OCI-LY3 (cell line): ENCODE results near the gene SNX10.

Experiments
- EZH2phosphoT487 ChIP-seq: fragments of 200-600 bp; shearing (Covaris generic); IDR thresholded peaks from 2 replicates; pipeline ENCODE4 v1.6.1; 2018; ENCODE audit warnings: antibody characterized with exemption, mixed run types, low read depth
- TF ChIP-seq, protein P1 (sequence below): fragments of 200-600, 300-600 bp; sonication (generic); IDR thresholded peaks from 2 replicates; pipeline ENCODE4 v1.5.1; 2014; ENCODE audit warnings: antibody characterized with exemption, low read length, low read depth

DNA sequence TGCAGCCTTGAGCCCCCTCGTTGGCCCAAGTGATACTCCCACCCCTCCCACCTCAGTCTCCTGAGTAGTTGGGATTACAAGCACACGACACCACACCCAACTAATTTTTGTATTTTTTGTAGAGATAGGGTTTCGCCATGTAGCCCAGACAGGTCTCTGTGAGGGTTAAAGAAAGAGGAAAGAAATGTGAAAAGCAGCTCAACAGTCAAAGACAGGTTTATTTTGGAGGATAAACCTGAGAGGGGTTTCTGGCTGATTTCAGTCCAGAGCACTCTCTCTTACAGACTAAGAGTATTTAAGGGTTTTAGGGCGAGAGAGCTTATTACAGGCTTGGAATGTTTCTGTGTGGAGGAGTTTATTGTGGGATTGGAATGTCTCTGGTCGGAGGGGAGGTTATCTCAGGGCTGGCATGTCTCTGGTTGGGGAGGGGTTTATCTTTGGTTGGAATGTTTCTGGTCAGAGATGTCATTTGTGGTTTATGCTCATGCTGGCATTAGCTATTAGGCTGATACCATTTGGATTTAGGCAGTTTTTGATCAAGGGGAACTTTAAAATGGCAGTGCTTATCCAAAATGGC lies 26.1 kb upstream of the SNX10 start:
- TF ChIP-seq, protein P1, sequence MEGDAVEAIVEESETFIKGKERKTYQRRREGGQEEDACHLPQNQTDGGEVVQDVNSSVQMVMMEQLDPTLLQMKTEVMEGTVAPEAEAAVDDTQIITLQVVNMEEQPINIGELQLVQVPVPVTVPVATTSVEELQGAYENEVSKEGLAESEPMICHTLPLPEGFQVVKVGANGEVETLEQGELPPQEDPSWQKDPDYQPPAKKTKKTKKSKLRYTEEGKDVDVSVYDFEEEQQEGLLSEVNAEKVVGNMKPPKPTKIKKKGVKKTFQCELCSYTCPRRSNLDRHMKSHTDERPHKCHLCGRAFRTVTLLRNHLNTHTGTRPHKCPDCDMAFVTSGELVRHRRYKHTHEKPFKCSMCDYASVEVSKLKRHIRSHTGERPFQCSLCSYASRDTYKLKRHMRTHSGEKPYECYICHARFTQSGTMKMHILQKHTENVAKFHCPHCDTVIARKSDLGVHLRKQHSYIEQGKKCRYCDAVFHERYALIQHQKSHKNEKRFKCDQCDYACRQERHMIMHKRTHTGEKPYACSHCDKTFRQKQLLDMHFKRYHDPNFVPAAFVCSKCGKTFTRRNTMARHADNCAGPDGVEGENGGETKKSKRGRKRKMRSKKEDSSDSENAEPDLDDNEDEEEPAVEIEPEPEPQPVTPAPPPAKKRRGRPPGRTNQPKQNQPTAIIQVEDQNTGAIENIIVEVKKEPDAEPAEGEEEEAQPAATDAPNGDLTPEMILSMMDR = no peak
- no peak for TF ChIP-seq EZH2phosphoT487
